ENCODE results near the gene ELOVL5.
"Not testable (repeated sequence)": the region's sequence is repeated elsewhere in the genome, so short reads cannot be mapped to it uniquely, and the experiment has no call there.

The ELOVL5 gene

DNA sequence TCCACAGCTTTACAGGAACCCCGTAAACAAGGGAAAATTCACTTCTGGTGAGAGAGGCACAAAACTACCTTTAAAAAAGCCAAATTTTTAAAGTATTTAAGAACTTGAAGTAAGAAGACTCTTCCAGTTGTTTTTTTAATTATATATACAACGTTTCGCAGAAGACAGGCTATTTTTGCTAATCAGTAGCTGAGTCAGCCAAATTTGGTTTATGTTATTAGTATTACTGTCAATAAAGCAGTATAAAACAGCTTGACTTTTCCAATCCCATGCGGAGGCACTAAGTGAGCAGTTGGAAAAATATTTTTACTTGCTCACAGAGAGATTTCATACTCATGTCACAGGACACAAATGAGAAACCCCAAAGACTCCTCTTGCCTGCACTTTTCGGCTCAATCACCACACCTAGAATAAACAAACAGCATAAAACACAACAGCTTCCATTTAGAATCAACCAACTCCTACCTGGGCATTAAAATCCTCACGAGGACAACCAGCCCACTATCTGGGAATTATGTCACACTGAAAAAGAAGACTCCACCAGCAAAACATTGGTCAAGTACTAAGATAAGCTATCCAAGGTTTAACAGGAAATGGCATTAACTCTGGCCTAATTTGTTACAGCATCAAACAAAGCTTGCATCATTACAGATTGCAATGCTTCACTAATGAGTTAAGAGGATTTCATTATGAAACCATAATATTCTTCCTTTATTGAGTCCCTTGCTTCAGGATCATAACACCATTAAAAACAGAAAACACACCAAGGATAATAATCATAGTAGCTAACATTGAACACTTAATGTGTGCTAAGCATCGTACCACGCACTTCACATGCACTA, 26.3 kb downstream of the ELOVL5 start:
- no peak overlapping the region for H3K4me3 ChIP-seq (replicated peaks; ENCODE audit: low read depth, low read length)
- TF ChIP-seq, protein P1, sequence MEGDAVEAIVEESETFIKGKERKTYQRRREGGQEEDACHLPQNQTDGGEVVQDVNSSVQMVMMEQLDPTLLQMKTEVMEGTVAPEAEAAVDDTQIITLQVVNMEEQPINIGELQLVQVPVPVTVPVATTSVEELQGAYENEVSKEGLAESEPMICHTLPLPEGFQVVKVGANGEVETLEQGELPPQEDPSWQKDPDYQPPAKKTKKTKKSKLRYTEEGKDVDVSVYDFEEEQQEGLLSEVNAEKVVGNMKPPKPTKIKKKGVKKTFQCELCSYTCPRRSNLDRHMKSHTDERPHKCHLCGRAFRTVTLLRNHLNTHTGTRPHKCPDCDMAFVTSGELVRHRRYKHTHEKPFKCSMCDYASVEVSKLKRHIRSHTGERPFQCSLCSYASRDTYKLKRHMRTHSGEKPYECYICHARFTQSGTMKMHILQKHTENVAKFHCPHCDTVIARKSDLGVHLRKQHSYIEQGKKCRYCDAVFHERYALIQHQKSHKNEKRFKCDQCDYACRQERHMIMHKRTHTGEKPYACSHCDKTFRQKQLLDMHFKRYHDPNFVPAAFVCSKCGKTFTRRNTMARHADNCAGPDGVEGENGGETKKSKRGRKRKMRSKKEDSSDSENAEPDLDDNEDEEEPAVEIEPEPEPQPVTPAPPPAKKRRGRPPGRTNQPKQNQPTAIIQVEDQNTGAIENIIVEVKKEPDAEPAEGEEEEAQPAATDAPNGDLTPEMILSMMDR (IDR thresholded peaks at IDR 0.05; ENCODE audit: low read depth, low read length, missing control alignments): no peak
- no peak for DNase-seq (ENCODE audit: extremely low read depth, low read depth)

DNA sequence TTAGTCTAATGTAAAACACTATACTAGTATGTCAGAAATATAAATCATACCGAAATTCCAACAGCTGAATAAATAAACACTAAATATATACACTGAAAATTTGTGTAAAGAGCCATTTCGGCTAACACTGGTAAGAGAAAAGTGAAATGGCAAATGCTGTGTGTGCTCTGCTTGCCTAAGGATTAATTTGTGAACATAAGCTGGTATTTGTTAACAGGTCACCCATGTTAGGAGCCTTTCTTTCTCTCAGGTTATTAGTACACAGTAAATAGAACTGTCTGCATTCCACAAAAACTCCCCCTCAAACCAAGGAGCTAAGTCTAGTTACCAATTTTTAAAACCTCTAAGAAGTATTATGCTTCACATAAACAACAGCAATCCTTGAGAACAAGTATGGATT, 27.0 kb downstream of the ELOVL5 start:
- no peak overlapping the region for H3K4me3 ChIP-seq (replicated peaks; ENCODE audit: low read depth, low read length)
- TF ChIP-seq, protein P1 (IDR thresholded peaks at IDR 0.05; ENCODE audit: low read depth, low read length, missing control alignments): no peak
- no peak for DNase-seq (ENCODE audit: extremely low read depth, low read depth)

DNA sequence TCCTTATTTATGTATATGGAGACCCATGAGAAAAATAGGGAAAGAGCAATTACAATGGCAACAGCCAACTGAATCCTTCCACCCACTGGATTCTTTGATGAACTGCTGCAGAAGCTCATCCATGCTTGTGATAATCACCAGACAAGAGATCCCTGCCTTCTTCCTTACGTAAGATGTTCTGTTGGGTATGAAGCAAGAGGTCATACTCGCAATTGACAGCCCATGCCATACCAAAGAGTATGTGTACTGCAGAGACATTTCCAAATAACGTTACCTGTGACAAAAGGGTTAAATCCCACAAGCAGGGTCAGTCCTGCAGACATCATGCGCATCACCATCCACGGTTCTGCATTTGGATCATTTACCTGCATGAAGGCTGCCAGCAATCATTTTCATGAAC, 27.8 kb downstream of the ELOVL5 start:
- DNase-seq (ENCODE audit: extremely low read depth, low read depth): no peak
- no peak overlapping the region for H3K4me3 ChIP-seq (replicated peaks; ENCODE audit: low read depth, low read length)
- TF ChIP-seq, protein P1 (IDR thresholded peaks at IDR 0.05; ENCODE audit: low read depth, low read length, missing control alignments): no peak

DNA sequence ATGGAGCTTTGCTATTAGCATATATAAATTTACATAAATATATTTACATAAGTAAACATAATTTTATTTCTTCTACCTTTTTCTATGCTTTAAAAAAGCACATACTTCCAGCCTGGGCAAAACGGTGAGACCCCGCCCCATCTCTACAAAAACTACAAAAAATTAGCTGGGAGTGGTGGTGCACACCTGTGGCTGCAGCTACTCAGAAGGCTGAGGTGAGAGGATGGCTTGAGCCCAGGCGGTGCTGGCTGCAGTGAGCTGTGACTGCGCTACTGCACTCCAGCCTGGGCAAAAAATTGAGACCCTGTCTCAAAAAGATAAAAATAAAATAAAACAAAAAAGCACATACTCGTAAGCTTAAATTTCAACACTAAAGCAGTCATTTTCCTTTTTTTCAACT, 30.3 kb downstream of the ELOVL5 start:
- no peak overlapping the region for H3K4me3 ChIP-seq (replicated peaks; ENCODE audit: low read depth, low read length)
- DNase-seq (ENCODE audit: extremely low read depth, low read depth): no peak
- TF ChIP-seq, protein P1 (IDR thresholded peaks at IDR 0.05; ENCODE audit: low read depth, low read length, missing control alignments): no peak

DNA sequence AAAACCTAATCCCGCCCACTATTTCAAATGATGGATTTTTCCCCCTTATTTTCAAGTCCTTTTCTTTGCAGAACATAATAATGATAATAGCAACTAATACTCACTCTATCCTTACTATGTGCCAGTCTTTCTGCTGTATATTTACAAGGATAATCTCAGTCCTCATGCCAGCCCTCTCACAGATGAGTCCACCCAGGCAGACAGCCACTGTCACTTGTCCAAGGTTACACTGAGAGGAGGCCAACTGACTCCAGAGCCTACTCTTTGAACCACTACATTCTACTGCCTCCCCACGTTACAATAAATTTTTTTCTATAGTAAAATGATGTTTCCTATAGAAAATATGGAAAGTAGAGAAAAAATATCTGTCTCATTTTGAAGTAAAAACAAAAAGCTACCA, 30.9 kb downstream of the ELOVL5 start:
- H3K4me3 ChIP-seq (replicated peaks; ENCODE audit: low read depth, low read length): no peak overlapping the region
- DNase-seq (ENCODE audit: extremely low read depth, low read depth): no peak
- TF ChIP-seq, protein P1 (IDR thresholded peaks at IDR 0.05; ENCODE audit: low read depth, low read length, missing control alignments): no peak

DNA sequence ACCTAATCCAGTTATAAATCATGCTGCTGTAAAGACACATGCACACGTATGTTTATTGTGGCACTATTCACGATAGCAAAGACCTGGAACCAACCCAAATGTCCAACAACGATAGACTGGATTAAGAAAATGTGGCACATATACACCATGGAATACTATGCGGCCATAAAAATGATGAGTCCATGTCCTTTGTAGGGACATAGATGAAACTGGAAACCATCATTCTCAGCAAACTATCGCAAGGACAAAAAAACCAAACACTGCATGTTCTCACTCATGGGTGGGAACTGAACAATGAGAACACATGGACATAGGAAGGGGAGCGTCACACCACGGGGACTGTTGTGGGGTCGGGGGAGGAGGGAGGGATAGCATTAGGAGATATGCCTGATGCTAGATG, 31.5 kb downstream of the ELOVL5 start:
- H3K4me3 ChIP-seq (replicated peaks; ENCODE audit: low read depth, low read length); DNase-seq (ENCODE audit: extremely low read depth, low read depth): not testable (repeated sequence)

DNA sequence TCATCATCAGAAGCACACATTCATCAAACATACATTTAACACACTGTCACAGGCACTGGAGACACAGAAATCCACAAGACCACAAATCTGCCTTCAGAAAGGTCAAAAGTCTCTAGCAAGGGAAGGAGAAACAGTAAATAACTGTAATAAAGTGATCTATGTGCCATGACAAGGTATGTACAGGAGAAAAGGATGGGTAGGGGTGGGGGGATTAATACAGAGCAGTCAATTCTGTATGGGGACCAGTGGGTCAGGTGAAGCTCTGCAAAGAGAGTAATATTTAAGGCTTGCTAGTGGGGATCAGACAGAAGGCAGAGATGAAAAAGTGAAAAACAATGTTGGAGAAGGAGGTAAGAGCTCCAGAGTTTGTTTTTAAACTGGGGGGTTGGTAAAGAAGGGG, 32.6 kb downstream of the ELOVL5 start:
- H3K4me3 ChIP-seq (replicated peaks; ENCODE audit: low read depth, low read length): no peak overlapping the region
- no peak for DNase-seq (ENCODE audit: extremely low read depth, low read depth)
- TF ChIP-seq, protein P1 (IDR thresholded peaks at IDR 0.05; ENCODE audit: low read depth, low read length, missing control alignments): no peak
